H1 (cell line): ENCODE results near the gene CACNB2. TPM values are rescaled to one million over a fixed set of nuclear protein-coding genes. Genes with fewer than 3 reads are reported as not detected.

ENCODE experiments used
- CTCF ChIA-PET: fragments of 300-600 bp; sonication (Branson Sonifier 250); formaldehyde crosslinking; loops from one replicate; lab custom pipeline; 2021; ENCODE audit not compliant: partially characterized antibody; lab: Charles Lee
- POLR2A ChIA-PET: fragments of 300-600 bp; sonication (Branson Sonifier 250); formaldehyde crosslinking; loops from one replicate; lab custom pipeline; 2021; ENCODE audit warnings: inconsistent platforms; ENCODE audit not compliant: partially characterized antibody; lab: Charles Lee
- DNase-seq, 2 experiments: peaks; one replicate each; pipeline versions ENCODE4 v3.0.0 to v3.0.0-alpha.2; 2010 to 2022; ENCODE audit warnings: low spot score in 2 of 2, low read depth in 1 of 2, mixed read lengths in 1 of 2
- FAIRE-seq: peaks from 2 replicates; lab custom pipeline; 2011; peaks lifted over from hg19 to GRCh38; lab: Jason Lieb, UNC
- H2AFZ ChIP-seq: 2 replicates; pipeline ENCODE4 v1.8.1; 2012; ENCODE audit warnings: low read length, inconsistent platforms
- H2AK5ac ChIP-seq: 2 replicates; pipeline ENCODE4 v1.6.1; 2013; ENCODE audit warnings: low read depth, low read length
- H2BK120ac ChIP-seq: replicated peaks from 2 replicates; pipeline ENCODE3; 2013; ENCODE audit warnings: low read depth, low read length, inconsistent platforms
- H2BK12ac ChIP-seq: 2 replicates; pipeline ENCODE4 v1.6.1; 2013; ENCODE audit warnings: low read depth, low read length
- H2BK15ac ChIP-seq: 2 replicates; pipeline ENCODE4 v1.6.1; 2013; ENCODE audit warnings: low read length
- H2BK20ac ChIP-seq: 2 replicates; pipeline ENCODE4 v1.6.1; 2013; ENCODE audit warnings: low read length
- H2BK5ac ChIP-seq: 2 replicates; pipeline ENCODE4 v1.6.1; 2013; ENCODE audit warnings: low read depth, low read length
- H3K14ac ChIP-seq: 2 replicates; pipeline ENCODE4 v1.6.1; 2013; ENCODE audit warnings: inconsistent platforms; ENCODE audit not compliant: insufficient read length
- H3K18ac ChIP-seq: 2 replicates; pipeline ENCODE4 v1.6.1; 2013; ENCODE audit warnings: low read length; ENCODE audit errors: extremely low read depth
- H3K23ac ChIP-seq: 2 replicates; pipeline ENCODE4 v1.6.1; 2013; ENCODE audit warnings: inconsistent platforms; ENCODE audit not compliant: insufficient read length
- H3K23me2 ChIP-seq: 2 replicates; pipeline ENCODE4 v1.6.1; 2013; ENCODE audit warnings: low read depth, low read length
- H3K27ac ChIP-seq: 2 replicates; pipeline ENCODE4 v1.6.1; 2011; ENCODE audit warnings: low read depth, low read length, inconsistent platforms
- H3K27me3 ChIP-seq, 4 experiments: replicated peaks in 1 of 4; 1 replicate in 1 of 4; 2 replicates in 3 of 4; pipeline versions ENCODE4 v1.6.1 to v1.8.1; 2011 to 2013; ENCODE audit warnings: low read length in 3 of 4, mild to moderate bottlenecking in 3 of 4, inconsistent platforms in 2 of 4, mixed read lengths in 2 of 4, moderate library complexity in 1 of 4; ENCODE audit not compliant: control insufficient read depth in 3 of 4, insufficient read depth in 3 of 4; ENCODE audit errors: extremely low read depth in 1 of 4
- H3K36me3 ChIP-seq, 4 experiments: 2 replicates each; pipeline versions ENCODE4 v1.6.1 to v1.8.1; 2011 to 2013; ENCODE audit warnings: mild to moderate bottlenecking in 4 of 4, low read length in 3 of 4, moderate library complexity in 2 of 4, control low read depth in 1 of 4, inconsistent platforms in 1 of 4; ENCODE audit not compliant: insufficient read depth in 4 of 4, control insufficient read depth in 2 of 4
- H3K4ac ChIP-seq: replicated peaks from 2 replicates; pipeline ENCODE3; 2013; ENCODE audit warnings: low read length, low read depth, mixed read lengths, inconsistent platforms; ENCODE audit not compliant: insufficient read length
- H3K4me1 ChIP-seq, 4 experiments: replicated peaks in 1 of 4; 1 replicate in 1 of 4; 2 replicates in 3 of 4; pipeline versions ENCODE4 v1.6.1 to v1.8.1; 2011 to 2013; ENCODE audit warnings: low read length in 3 of 4, inconsistent platforms in 2 of 4, mixed read lengths in 1 of 4; ENCODE audit not compliant: insufficient read depth in 4 of 4, control insufficient read depth in 3 of 4
- H3K4me2 ChIP-seq, 2 experiments: 2 replicates each; pipeline versions ENCODE4 v1.6.1 to v1.8.1; 2011 to 2013; ENCODE audit warnings: low read depth in 2 of 2, low read length in 2 of 2, control low read depth in 1 of 2, inconsistent platforms in 1 of 2, mild to moderate bottlenecking in 1 of 2; ENCODE audit not compliant: insufficient read depth in 1 of 2
- H3K4me3 ChIP-seq, 4 experiments: fragments of 200-600, 300-600 bp in 1 of 4; sonication (generic), shearing (Covaris generic), sonication (Bioruptor Twin) in 1 of 4; 2 replicates each; pipeline versions ENCODE4 v1.5.1 to v1.8.1; 2011 to 2016; ENCODE audit warnings: low read length in 4 of 4, low read depth in 3 of 4, control low read depth in 2 of 4, inconsistent platforms in 2 of 4, mild to moderate bottlenecking in 2 of 4, mixed read lengths in 1 of 4, moderate library complexity in 1 of 4; ENCODE audit not compliant: insufficient read depth in 2 of 4; ENCODE audit errors: extremely low read depth in 1 of 4
- H3K56ac ChIP-seq: replicated peaks from 2 replicates; pipeline ENCODE3; 2013; ENCODE audit warnings: low read depth, mild to moderate bottlenecking, mixed read lengths, low read length, inconsistent platforms; ENCODE audit not compliant: insufficient read length
- H3K79me1 ChIP-seq: 2 replicates; pipeline ENCODE4 v1.6.1; 2013; ENCODE audit warnings: low read depth, low read length, control low read depth
- H3K79me2 ChIP-seq, 2 experiments: 2 replicates each; pipeline versions ENCODE4 v1.6.1 to v1.8.1; 2012 to 2013; ENCODE audit warnings: low read length in 2 of 2, mild to moderate bottlenecking in 2 of 2, inconsistent platforms in 1 of 2; ENCODE audit not compliant: insufficient read depth in 2 of 2, control insufficient read depth in 1 of 2
- H3K9ac ChIP-seq, 4 experiments: replicated peaks in 1 of 4; 1 replicate in 1 of 4; 2 replicates in 3 of 4; pipeline versions ENCODE4 v1.6.1 to v1.8.1; 2011 to 2013; ENCODE audit warnings: low read depth in 3 of 4, low read length in 3 of 4, control low read depth in 2 of 4, mild to moderate bottlenecking in 2 of 4, moderate library complexity in 2 of 4, inconsistent platforms in 1 of 4; ENCODE audit errors: extremely low read depth in 1 of 4
- H3K9me3 ChIP-seq, 2 experiments: 2 replicates each; pipeline versions ENCODE4 v1.6.1 to v1.8.1; 2012 to 2013; ENCODE audit warnings: mild to moderate bottlenecking in 2 of 2, moderate library complexity in 2 of 2, control low read depth in 1 of 2, inconsistent platforms in 1 of 2, low read depth in 1 of 2, low read length in 1 of 2, mixed read lengths in 1 of 2; ENCODE audit not compliant: insufficient read depth in 2 of 2
- H4K20me1 ChIP-seq, 2 experiments: replicated peaks in 1 of 2; 2 replicates each; pipeline versions ENCODE3 to v1.8.1; 2011 to 2013; ENCODE audit warnings: inconsistent platforms in 2 of 2, low read length in 2 of 2, mild to moderate bottlenecking in 1 of 2; ENCODE audit not compliant: insufficient read depth in 2 of 2, control insufficient read depth in 1 of 2
- H4K5ac ChIP-seq: 2 replicates; pipeline ENCODE4 v1.6.1; 2013; ENCODE audit warnings: low read length, low read depth, mixed read lengths, inconsistent platforms; ENCODE audit not compliant: insufficient read length
- H4K8ac ChIP-seq: 2 replicates; pipeline ENCODE4 v1.8.0; 2013; ENCODE audit warnings: mild to moderate bottlenecking, moderate library complexity, low read length, inconsistent platforms; ENCODE audit not compliant: insufficient read depth; ENCODE audit errors: extremely low read depth
- H4K91ac ChIP-seq: replicated peaks from 2 replicates; pipeline ENCODE3; 2013; ENCODE audit warnings: low read length, mixed read lengths, inconsistent platforms; ENCODE audit not compliant: insufficient read length
- CBX5 ChIP-seq: fragments of 300-800, 300-1000 bp; sonication (generic); IDR thresholded peaks from 2 replicates; pipeline ENCODE4 v1.7.1; 2016; ENCODE audit warnings: antibody characterized with exemption, low read length, low read depth
- CREB1 ChIP-seq: IDR thresholded peaks from 2 replicates; pipeline ENCODE4 v1.6.1; 2012; ENCODE audit warnings: inconsistent platforms
- EZH2 ChIP-seq: fragments of 200-600 bp; sonication (generic); IDR thresholded peaks from 2 replicates; pipeline ENCODE4 v1.7.1; 2012; ENCODE audit warnings: low read depth, mild to moderate bottlenecking, moderate library complexity, low read length, inconsistent platforms; ENCODE audit not compliant: severe bottlenecking
- JUND ChIP-seq: IDR thresholded peaks from 2 replicates; pipeline ENCODE4 v1.6.1; 2011; ENCODE audit warnings: mild to moderate bottlenecking, improper control_type of control experiment, low read length
- KDM4A ChIP-seq: IDR thresholded peaks from one replicate; pipeline ENCODE4 v1.7.1; 2012; ENCODE audit warnings: low read depth, mild to moderate bottlenecking, moderate library complexity, low read length, inconsistent platforms; ENCODE audit not compliant: severe bottlenecking
- KDM5A ChIP-seq: fragments of 200-600 bp; IDR thresholded peaks from 2 replicates; pipeline ENCODE4 v1.7.1; 2012; ENCODE audit warnings: mild to moderate bottlenecking, low read length, inconsistent platforms, mixed read lengths
- POU5F1 ChIP-seq: IDR thresholded peaks from 2 replicates; pipeline ENCODE4 v1.6.1; 2011; ENCODE audit warnings: low read depth, mild to moderate bottlenecking, low read length, moderate library complexity
- RBBP5 ChIP-seq: IDR thresholded peaks from 2 replicates; pipeline ENCODE4 v1.7.1; 2012; ENCODE audit warnings: low read depth, mild to moderate bottlenecking, inconsistent platforms, low read length, moderate library complexity, borderline replicate concordance
- RXRA ChIP-seq: IDR thresholded peaks from 2 replicates; pipeline ENCODE4 v1.6.1; 2011; ENCODE audit warnings: low read depth, mild to moderate bottlenecking, low read length, moderate library complexity; ENCODE audit not compliant: insufficient read depth
- TCF12 ChIP-seq: IDR thresholded peaks from 2 replicates; pipeline ENCODE4 v1.6.1; 2011; ENCODE audit warnings: low read depth, mild to moderate bottlenecking, low read length
- WGBS, 2 experiments: shearing (Covaris generic) in 1 of 2; methylation state at CpG; one replicate each; pipeline versions ENCODE4 v1.1.6 to v1.1.7; 2013 to 2015; ENCODE audit warnings: low lambda C conversion rate in 2 of 2, mixed read lengths in 2 of 2, inconsistent platforms in 1 of 2, low coverage in 1 of 2, missing lambda C conversion rate in 1 of 2; ENCODE audit not compliant: insufficient replicate concordance in 2 of 2, insufficient coverage in 1 of 2, insufficient read length in 1 of 2; ENCODE audit errors: extremely low coverage in 1 of 2, missing lambda C conversion rate in 1 of 2; 5-methylcytosine and 5-hydroxymethylcytosine counted together
- polyA plus RNA-seq, 7 experiments: library from polyadenylated mRNA; depleted of rRNA in 3 of 7; stranded (reverse) in 5 of 7; unstranded in 2 of 7; fragments of >200 nt in 5 of 7; fragments of 200-250 nt in 2 of 7; gene quantifications; 1 replicate in 5 of 7; 2 replicates in 1 of 7; 4 replicates in 1 of 7; pipeline versions ENCODE4 v1.2.1 to v1.2.3, GENCODE V29; 2011 to 2013; ENCODE audit warnings: missing spikeins in 2 of 7, mixed read lengths in 2 of 7
- total RNA-seq: library from RNA; stranded (reverse); fragmentation: NEBNext Ultra II Directional; extraction: Animal tissue kit (Norgen Biotek cat#: 25700); gene quantifications from 2 replicates; pipeline ENCODE4 v1.2.1, GENCODE V29; 2021
- TF ChIP-seq, protein P1 (sequence below): IDR thresholded peaks from 2 replicates; pipeline ENCODE4 v1.6.1; 2012; ENCODE audit warnings: inconsistent platforms

Gene CACNB2
- total and polyA plus RNA-seq, 2 of the 8 experiments (the other 6 are each of a cell fraction or from before 2014, with no cell fraction given), result 2.4 to 3.2 TPM

DNA sequence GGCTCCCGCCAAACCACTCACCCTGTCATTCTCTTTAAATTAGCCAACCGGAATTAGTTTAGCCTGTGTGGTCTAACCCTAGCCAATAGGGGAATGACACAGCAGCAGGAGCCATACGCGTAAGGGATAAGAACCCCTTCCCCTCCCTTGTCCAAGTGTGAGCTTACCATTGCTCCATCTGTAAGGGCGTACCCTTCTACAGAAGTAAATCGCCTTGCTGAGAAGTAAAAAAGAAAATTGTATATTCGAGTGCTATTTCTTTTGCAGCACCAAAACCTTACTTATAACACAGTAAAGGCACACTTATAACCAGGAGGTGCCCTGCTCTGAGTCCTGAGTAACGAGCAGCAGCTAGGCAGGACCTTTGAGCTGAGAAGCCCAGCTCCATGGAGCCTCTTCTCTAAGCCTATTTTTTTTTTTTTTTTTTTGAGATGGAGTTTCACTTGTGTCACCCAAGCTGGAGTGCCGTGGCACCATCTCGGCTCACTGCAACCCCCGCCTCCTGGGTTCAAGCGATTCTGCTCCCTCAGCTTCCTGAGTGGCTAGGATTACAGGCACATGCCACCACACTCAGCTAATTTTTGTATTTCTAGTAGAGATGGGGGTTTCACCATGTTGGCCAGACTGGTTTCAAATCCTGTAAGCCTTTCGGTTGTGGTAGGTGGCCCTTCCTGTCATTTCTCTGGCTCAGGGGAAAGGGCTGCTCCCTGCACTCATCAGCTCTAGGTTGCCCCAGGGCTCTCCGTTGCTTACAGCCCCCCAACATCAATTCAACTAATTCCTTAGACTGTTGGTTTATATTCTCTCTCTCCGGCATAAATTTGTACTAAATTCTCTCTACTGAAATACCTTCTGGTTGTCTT is 437.8 kb downstream of the CACNB2 start:
- Histone ChIP-seq H3K79me1 (no peaks in the 10 kb centered on the region), H3K23me2 (peaks cover 2% of the 10 kb centered on the region; the same call in 1 of the 2 replicates), H3K9me3 (peaks cover 9 to 12% of the 10 kb centered on the region in 2 experiments), H3K4me3 (no peak overlapping the region), H3K27me3 (no peaks in the 10 kb centered on the region), H3K4me1 (no peaks in the 10 kb centered on the region), H3K9ac (no peak overlapping the region), H2BK120ac (no peak overlapping the region), H3K27ac (no peak overlapping the region), H4K5ac (no peak overlapping the region), H2BK12ac (no peak overlapping the region), H3K14ac (no peak overlapping the region), H4K91ac (no peak overlapping the region), H2AFZ (no peak overlapping the region), H2AK5ac (no peak overlapping the region), H4K20me1 (no peaks in the 10 kb centered on the region), H3K56ac (no peak overlapping the region), H3K4me2 (no peak overlapping the region), H3K36me3 (peaks cover 0 to 20% (median 3%) of the 10 kb centered on the region in 4 experiments; a peak in 3 of 8 replicates), H2BK15ac (no peak overlapping the region), H3K4ac (no peak overlapping the region), H3K23ac (no peak overlapping the region), H2BK5ac (no peak overlapping the region), H3K18ac (no peak overlapping the region), H3K79me2 (no peaks in the 10 kb centered on the region), H2BK20ac (no peak overlapping the region), H4K8ac (no peak overlapping the region)
- ChIA-PET CTCF (interaction anchor here (1.6 to 1.9 kb wide), 2 partner anchors 8 to 17 kb away, joined by 3 to 5 read pairs; no protein-coding TSS in a partner anchor), POLR2A (no interaction called here)
- WGBS, 2 experiments, result 91% methylated on average over 15 of the region's 15 CpGs; no CpG with 5 or more reads in 1 of the 2 experiments
- DNase-seq, result no peak
- no peak for FAIRE-seq
- TF ChIP-seq KDM4A, result no peak
- no peak for TF ChIP-seq EZH2
- TF ChIP-seq RBBP5, result no peak
- no peak for TF ChIP-seq POU5F1
- TF ChIP-seq CREB1, result no peak
- no peak for TF ChIP-seq KDM5A
- no peak for TF ChIP-seq RXRA
- no peak for TF ChIP-seq TCF12
- TF ChIP-seq, protein P1, sequence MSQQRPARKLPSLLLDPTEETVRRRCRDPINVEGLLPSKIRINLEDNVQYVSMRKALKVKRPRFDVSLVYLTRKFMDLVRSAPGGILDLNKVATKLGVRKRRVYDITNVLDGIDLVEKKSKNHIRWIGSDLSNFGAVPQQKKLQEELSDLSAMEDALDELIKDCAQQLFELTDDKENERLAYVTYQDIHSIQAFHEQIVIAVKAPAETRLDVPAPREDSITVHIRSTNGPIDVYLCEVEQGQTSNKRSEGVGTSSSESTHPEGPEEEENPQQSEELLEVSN, result no peak
- TF ChIP-seq JUND, result no peak
- no peak for TF ChIP-seq CBX5
